Caco-2 (cell line): Measurements from ENCODE around the gene MFAP3L. TPM values are rescaled to one million over a fixed set of nuclear protein-coding genes. Genes with fewer than 3 reads are reported as not detected.

Source experiments
- BruUV-seq: library from RNA; stranded (reverse); fragments of 400-500 nt; replicated peaks from 2 replicates; lab custom pipeline; 2021; lab: Mats Ljungman, UMichigan
- CTCF ChIA-PET: fragments of 300-600 bp; sonication (Branson Sonifier 250); formaldehyde crosslinking; loops from one replicate; lab custom pipeline; 2022; ENCODE audit warnings: antibody characterized with exemption; lab: Charles Lee
- POLR2A ChIA-PET: fragments of 300-600 bp; sonication (Branson Sonifier 250); formaldehyde crosslinking; loops from one replicate; lab custom pipeline; 2022; ENCODE audit warnings: antibody characterized with exemption; lab: Charles Lee
- DNase-seq, 2 experiments: peaks; one replicate each; pipeline versions ENCODE4 v3.0.0 to v3.0.0-alpha.2; 2020 to 2022
- H3K27me3 ChIP-seq: replicated peaks from 2 replicates; pipeline ENCODE4 v1.6.0; 2011; ENCODE audit warnings: low read length; ENCODE audit not compliant: control insufficient read depth, insufficient read depth
- H3K36me3 ChIP-seq: 2 replicates; pipeline ENCODE4 v1.5.1; 2011; ENCODE audit warnings: low read length; ENCODE audit not compliant: control insufficient read depth, insufficient read depth
- H3K4me1 ChIP-seq: fragments of 250-450 bp; sonication (Bioruptor Pico); 2 replicates; pipeline ENCODE4 v1.5.1; 2020; ENCODE audit warnings: mild to moderate bottlenecking
- H3K4me3 ChIP-seq: 2 replicates; pipeline ENCODE4 v1.5.1; 2011; ENCODE audit warnings: low read depth, mild to moderate bottlenecking, control low read depth, low read length
- H3K9me3 ChIP-seq: fragments of 250-450 bp; sonication (Bioruptor Pico); 2 replicates; pipeline ENCODE4 v1.5.1; 2020; ENCODE audit warnings: mild to moderate bottlenecking, moderate library complexity
- H3K27ac Mint-ChIP-seq: one replicate; pipeline ENCODE4 v1.8.0; 2022; ENCODE audit warnings: mixed read lengths; ENCODE audit not compliant: unreplicated experiment
- H3K27me3 Mint-ChIP-seq: one replicate; pipeline ENCODE4 v1.8.0; 2022; ENCODE audit warnings: mixed read lengths; ENCODE audit not compliant: insufficient read depth, unreplicated experiment
- H3K36me3 Mint-ChIP-seq: one replicate; pipeline ENCODE4 v1.8.0; 2022; ENCODE audit warnings: mild to moderate bottlenecking, mixed read lengths; ENCODE audit not compliant: insufficient read depth, unreplicated experiment
- H3K4me1 Mint-ChIP-seq: one replicate; pipeline ENCODE4 v1.8.0; 2022; ENCODE audit warnings: low read depth, mixed read lengths; ENCODE audit not compliant: unreplicated experiment
- H3K4me3 Mint-ChIP-seq: one replicate; pipeline ENCODE4 v1.8.0; 2022; ENCODE audit warnings: mild to moderate bottlenecking, moderate library complexity, mixed read lengths; ENCODE audit not compliant: unreplicated experiment
- H3K9me3 Mint-ChIP-seq: one replicate; pipeline ENCODE4 v1.8.0; 2022; ENCODE audit warnings: mixed read lengths; ENCODE audit not compliant: unreplicated experiment
- intact Hi-C: fragments of 100-400 bp; cut with micrococcal nuclease; formaldehyde crosslinking; loops from one replicate; pipeline ENCODE4 v1.10.0; 2022; ENCODE audit not compliant: unreplicated experiment
- total RNA-seq: library from RNA; stranded (reverse); gene quantifications from 2 replicates; pipeline ENCODE4 v1.2.3, GENCODE V29; 2022
- TF ChIP-seq, protein P1 (sequence below), 2 experiments: fragments of 200-600 bp in 1 of 2; IDR thresholded peaks; 1 replicate in 1 of 2; 2 replicates in 1 of 2; pipeline versions ENCODE4 v1.5.1 to v1.8.0; 2011 to 2022; ENCODE audit warnings: antibody characterized with exemption in 1 of 2, control low read depth in 1 of 2, inconsistent platforms in 1 of 2, low read depth in 1 of 2, low read length in 1 of 2, mild to moderate bottlenecking in 1 of 2, moderate library complexity in 1 of 2; ENCODE audit not compliant: insufficient read depth in 1 of 2, severe bottlenecking in 1 of 2, unreplicated experiment in 1 of 2

The MFAP3L gene
- total RNA-seq, 1 experiment from 2014 or later: 2.5 TPM

DNA sequence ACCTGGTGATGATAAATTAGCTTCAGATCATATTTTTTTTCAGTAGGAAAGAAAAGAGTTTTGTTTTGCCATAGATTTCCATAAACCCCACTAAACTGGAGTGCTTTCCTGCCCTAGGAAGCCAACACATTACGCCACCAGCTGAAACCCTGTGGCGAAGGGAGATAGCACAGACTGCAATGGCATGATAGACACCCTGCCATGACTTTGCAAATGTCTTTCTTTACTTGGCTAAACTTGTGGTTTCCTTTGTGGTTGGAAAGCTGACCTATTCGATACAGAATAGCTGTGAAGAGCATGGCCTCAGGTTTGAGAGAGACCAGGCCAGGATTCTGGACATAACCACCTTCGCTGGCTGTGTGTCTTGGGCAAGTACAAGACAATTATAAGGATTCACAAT lies 19.1 kb downstream of the MFAP3L start:
- no peaks in the 10 kb centered on the region for H3K27me3 ChIP-seq
- ChIA-PET POLR2A (no interaction called here), CTCF (no interaction called here)
- TF ChIP-seq, protein P1, sequence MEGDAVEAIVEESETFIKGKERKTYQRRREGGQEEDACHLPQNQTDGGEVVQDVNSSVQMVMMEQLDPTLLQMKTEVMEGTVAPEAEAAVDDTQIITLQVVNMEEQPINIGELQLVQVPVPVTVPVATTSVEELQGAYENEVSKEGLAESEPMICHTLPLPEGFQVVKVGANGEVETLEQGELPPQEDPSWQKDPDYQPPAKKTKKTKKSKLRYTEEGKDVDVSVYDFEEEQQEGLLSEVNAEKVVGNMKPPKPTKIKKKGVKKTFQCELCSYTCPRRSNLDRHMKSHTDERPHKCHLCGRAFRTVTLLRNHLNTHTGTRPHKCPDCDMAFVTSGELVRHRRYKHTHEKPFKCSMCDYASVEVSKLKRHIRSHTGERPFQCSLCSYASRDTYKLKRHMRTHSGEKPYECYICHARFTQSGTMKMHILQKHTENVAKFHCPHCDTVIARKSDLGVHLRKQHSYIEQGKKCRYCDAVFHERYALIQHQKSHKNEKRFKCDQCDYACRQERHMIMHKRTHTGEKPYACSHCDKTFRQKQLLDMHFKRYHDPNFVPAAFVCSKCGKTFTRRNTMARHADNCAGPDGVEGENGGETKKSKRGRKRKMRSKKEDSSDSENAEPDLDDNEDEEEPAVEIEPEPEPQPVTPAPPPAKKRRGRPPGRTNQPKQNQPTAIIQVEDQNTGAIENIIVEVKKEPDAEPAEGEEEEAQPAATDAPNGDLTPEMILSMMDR (IDR thresholded peaks at IDR 0.05; ENCODE audit: insufficient read depth in 1 of 2, low read depth in 1 of 2, low read length in 1 of 2, severe bottlenecking in 1 of 2, unreplicated experiment in 1 of 2): no peak
- no peaks in the 10 kb centered on the region for H3K36me3 Mint-ChIP-seq
- H3K9me3 Mint-ChIP-seq: no peaks in the 10 kb centered on the region
- peaks cover 2% of the 10 kb centered on the region for H3K27me3 Mint-ChIP-seq
- H3K4me3 Mint-ChIP-seq: no peak overlapping the region
- no peaks in the 10 kb centered on the region for H3K4me1 Mint-ChIP-seq
- no peaks in the 10 kb centered on the region for H3K4me1 ChIP-seq
- no peaks in the 10 kb centered on the region for H3K36me3 ChIP-seq
- H3K4me3 ChIP-seq: no peak overlapping the region
- DNase-seq: no peak
- no peak overlapping the region for H3K27ac Mint-ChIP-seq
- intact Hi-C loops: no loop called here
- H3K9me3 ChIP-seq: no peaks in the 10 kb centered on the region; the same call in 1 of the 2 replicates
- BruUV-seq: no TSS peak

DNA sequence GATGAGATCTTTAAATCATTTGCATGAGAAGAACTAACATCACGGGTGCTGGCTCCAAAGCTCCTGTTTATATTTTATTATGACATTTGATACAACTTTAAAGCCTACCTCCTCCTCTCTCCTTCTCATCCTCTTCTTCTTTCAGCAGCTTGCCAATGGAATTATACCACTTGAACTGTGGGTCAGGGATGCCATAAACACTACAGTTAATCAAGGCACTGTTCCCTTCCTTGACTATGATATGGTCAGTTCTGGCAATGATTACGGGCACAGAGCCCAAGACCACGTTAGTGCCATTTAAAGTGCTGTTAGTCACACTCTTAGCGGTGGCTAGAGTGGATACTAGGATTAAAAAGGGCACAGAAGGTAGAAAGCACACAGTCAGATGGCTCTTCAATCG lies 20.7 kb downstream of the MFAP3L start:
- no peaks in the 10 kb centered on the region for H3K27me3 ChIP-seq
- H3K36me3 ChIP-seq: no peaks in the 10 kb centered on the region
- Mint-ChIP-seq H3K4me3 (no peak overlapping the region), H3K36me3 (no peaks in the 10 kb centered on the region), H3K27ac (no peak overlapping the region), H3K27me3 (no peaks in the 10 kb centered on the region), H3K9me3 (no peaks in the 10 kb centered on the region), H3K4me1 (no peaks in the 10 kb centered on the region)
- no peaks in the 10 kb centered on the region for H3K4me1 ChIP-seq
- POLR2A ChIA-PET: no interaction called here
- CTCF ChIA-PET: no interaction called here
- intact Hi-C loops: no loop called here
- TF ChIP-seq, protein P1 (IDR thresholded peaks at IDR 0.05; ENCODE audit: insufficient read depth in 1 of 2, low read depth in 1 of 2, low read length in 1 of 2, severe bottlenecking in 1 of 2, unreplicated experiment in 1 of 2): no peak
- DNase-seq: no peak
- no TSS peak for BruUV-seq
- H3K9me3 ChIP-seq: no peaks in the 10 kb centered on the region; the same call in 1 of the 2 replicates
- no peak overlapping the region for H3K4me3 ChIP-seq

GRCh38 chr4:170004651-170005295 lies 21.4 kb downstream of the MFAP3L start:
- Mint-ChIP-seq H3K9me3 (no peaks in the 10 kb centered on the region), H3K4me3 (no peak overlapping the region), H3K36me3 (no peaks in the 10 kb centered on the region), H3K27me3 (no peaks in the 10 kb centered on the region), H3K4me1 (no peaks in the 10 kb centered on the region), H3K27ac (no peak overlapping the region)
- Histone ChIP-seq H3K4me1 (no peaks in the 10 kb centered on the region), H3K4me3 (no peak overlapping the region), H3K9me3 (no peaks in the 10 kb centered on the region; the same call in 1 of the 2 replicates), H3K27me3 (no peaks in the 10 kb centered on the region), H3K36me3 (no peaks in the 10 kb centered on the region)
- intact Hi-C loops: no loop called here
- BruUV-seq: no TSS peak
- TF ChIP-seq, protein P1 (IDR thresholded peaks at IDR 0.05; ENCODE audit: insufficient read depth in 1 of 2, low read depth in 1 of 2, low read length in 1 of 2, severe bottlenecking in 1 of 2, unreplicated experiment in 1 of 2): no peak
- POLR2A ChIA-PET: no interaction called here
- no peak for DNase-seq
- CTCF ChIA-PET: no interaction called here
